HG02840 (cell line): ENCODE data around the gene TRIM60.
"Not testable (repeated sequence)": the region's sequence is repeated elsewhere in the genome, so short reads cannot be mapped to it uniquely, and the experiment has no call there.

Experiments
- ATAC-seq: cut with Tn5 transposase; IDR thresholded peaks from one replicate; pipeline ENCODE4 v1.9.1; 2021; ENCODE audit warnings: mild to moderate bottlenecking, moderate library complexity, moderate number of reproducible peaks; ENCODE audit not compliant: unreplicated experiment, low FRiP score

Gene TRIM60

DNA sequence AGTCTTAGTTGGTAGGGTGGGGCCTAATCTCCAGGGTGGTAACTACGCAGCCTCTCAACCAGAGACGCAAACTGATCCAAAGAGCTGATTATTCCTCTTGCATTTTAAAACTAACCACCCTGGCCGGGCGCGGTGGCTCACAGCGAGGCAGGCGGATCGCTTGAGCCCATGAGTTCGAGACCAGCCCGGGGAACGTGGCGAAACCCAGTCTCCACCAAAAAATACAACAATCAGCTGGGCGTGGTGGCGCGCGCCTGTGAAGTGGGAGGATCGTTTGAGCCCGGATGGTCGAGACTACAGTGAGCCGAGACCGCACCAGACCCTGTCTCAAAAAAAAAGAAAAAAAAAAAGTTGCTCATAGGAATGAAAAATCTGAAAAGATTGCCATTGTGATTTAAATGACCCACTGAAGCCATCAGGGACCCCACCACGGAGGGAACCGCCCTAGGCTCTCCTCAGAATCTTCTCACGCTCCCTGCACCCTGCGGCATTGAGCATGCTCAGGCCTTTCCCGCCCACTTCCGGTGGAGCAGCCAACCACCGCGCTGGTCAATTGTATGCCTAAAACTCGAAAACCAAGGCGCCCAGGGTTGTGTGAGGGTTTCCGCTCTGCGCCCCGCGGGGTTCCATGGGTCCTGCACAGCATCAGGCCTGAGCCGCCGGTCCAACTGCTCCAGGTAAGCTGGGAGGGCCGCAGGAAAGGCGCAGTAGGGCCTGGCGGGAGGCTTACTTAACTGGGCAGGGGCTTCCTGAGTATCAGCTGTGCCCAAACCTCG, at the start of gene TRIM60:
TSS of gene TRIM60 (plus strand) at position 564 of the 776 bp plus-strand sequence. CDS start 8,074 bp downstream, outside the sequence.
- ATAC-seq, result no peak

DNA sequence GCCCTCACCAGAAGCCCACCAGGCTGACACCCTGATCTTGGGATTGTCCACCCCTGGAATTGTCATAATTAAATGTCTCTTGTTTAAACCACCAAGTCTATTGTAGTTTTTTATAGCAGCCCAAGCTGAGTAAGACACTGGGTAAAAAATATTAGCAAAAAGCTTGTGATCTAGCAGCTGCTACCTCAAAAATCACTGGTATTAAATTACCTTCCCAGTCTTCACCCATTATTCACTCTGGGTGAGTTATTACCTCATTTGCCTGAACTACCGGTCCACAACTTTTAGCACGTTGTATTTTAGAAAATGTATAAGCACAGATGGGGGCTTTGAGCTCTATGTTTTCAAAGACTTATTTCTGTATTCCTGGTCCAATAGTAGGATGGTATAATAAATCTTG, 42.3 kb upstream of the TRIM60 start:
- ATAC-seq, result no peak

- not testable (repeated sequence) for ATAC-seq
Measured at GRCh38 chr4:164990786-164991185, 41.0 kb upstream of the TRIM60 start.

GRCh38 chr4:164996123-164996522, 35.7 kb upstream of the TRIM60 start:
- ATAC-seq, result not testable (repeated sequence)

DNA sequence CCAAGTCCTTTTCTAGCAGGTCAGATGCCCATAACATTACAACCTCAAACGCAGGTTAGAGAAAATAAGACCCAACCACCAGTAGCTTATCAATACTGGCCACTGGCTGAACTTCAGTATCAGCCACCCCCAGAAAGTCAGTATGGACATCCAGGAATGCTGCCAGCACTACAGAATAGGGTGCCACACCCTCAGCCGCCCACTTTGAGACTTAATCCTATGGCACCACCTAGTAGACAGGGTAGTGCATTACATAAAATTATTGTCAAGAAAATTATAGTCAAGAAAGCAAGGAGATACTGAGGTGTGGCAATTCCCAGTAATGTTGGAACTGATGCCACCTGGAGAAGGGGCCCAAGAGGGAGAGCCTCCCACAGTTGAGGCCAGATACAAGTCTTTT, 34.5 kb upstream of the TRIM60 start:
- no peak for ATAC-seq

- no peak for ATAC-seq
Measured at GRCh38 chr4:164997941-164998340, 33.9 kb upstream of the TRIM60 start.

DNA sequence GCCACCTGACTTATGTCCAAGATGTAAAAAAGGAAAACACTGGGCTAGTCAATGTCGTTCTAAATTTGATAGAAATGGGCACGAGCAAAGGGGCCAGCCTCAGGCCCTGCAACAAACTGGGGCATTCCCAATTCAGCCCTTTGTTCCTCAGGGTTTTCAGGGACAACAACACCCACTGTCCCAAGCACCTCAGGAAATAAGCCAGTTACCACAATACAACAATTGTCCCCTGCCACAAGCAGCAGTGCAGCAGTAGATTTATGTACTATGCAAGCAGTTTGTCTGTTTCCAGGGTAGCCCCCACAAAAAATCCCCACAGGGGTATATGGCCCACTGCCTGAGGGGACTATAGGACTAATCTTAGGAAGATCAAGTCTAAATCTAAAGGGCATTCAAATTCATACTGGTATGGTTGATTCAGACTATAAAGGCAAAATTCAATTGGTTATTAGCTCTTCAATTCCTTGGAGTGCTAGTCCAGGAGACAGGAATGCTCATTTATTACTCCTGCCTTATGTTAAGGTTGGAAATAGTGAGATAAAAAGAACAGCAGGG, 33.2 kb upstream of the TRIM60 start:
- not testable (repeated sequence) for ATAC-seq

DNA sequence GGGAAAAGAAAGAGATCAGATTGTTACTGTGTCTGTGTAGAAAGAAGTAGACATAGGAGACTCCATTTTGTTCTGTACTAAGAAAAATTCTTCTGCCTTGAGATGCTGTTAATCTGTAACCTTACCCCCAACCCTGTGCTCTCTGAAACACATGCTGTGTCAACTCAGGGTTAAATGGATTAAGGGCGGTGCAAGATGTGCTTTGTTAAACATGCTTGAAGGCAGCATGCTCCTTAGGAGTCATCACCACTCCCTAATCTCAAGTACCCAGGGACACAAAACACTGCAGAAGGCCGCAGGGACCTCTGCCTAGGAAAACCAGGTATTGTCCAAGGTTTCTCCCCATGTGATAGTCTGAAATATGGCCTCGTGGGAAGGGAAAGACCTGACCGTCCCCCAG, 29.8 kb upstream of the TRIM60 start:
- not testable (repeated sequence) for ATAC-seq

DNA sequence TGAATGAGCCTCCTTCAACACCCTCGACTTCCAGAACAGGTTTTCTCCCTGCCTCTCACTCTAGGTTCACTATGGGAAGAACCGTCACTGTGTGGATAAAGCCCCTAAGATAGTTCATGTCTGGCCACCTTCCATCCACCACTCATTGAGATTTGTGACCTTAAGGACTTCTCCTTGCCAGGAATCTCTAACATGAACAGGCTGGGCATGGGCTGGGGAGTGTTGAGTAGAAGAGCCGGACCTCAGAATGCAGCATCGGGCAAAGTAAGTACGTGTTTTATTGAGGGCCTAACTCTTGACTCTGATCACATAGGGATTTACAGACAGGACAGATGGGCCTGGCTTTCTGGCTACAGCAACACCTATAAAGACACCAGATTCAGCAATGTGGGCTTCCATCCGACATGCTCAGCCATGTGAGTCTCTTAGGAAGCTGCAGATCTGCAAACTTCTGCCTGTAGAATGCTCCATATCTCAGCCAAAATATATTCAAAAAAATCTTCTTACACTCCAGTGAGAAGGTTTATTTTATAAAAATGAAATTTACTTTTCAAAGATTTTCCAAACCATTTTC, 26.4 kb upstream of the TRIM60 start:
- ATAC-seq, result no peak

GRCh38 chr4:165006456-165006855, 25.3 kb upstream of the TRIM60 start:
- no peak for ATAC-seq

DNA sequence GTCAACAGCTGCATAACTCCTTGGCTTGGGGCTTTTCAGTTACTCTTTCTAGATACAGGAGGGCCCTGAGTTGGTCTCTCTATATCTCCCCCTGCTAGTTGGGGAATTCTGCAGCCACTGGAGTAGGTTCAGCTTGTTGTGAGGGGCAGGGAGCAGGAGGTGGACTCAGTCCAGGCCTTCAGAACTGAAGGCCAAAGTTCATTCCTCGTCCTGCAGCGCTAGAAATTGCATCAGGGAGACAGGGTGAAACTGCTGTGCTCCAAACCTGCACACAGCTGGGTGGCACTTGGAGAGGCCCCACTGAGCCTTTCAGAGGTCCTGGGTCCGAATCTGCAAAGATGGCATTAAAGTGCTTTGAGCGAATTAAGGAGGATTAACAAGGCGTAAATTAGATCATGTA, 24.9 kb upstream of the TRIM60 start:
- ATAC-seq, result no peak

DNA sequence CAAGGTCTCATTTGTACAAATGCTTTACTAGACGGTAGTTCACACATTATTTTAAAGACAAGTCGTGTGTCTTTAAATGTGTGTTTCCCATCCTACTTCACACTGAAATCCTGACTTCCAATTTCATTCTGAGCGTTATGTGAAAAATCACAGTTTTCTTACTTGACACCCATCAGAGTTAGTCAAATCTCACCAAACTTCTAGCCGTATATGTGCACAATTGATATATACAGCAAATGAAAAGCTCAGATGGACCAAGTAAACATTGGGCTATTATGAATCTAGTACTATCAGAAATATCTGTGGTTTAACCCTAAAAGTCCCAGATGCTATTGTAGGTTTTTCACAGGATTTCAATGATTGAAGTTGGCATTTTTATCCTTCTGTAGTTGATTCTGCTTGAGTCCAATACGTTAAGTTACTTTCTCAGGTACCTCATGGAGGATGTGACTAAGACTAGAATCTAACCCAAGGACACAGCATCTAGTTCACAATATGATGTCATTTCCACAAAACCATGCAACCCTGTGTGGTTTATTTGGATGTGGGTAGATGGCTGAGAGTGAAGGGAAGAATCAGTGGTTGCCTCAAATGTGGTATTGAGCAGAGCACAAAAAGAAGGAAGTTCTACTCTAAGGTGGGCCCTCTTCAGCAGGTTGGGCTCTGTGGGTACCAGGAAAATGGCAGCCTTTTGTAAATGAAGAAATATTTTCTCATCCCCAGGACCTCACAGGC, 22.1 kb upstream of the TRIM60 start:
- no peak for ATAC-seq

- ATAC-seq, result no peak
Measured at GRCh38 chr4:165010487-165010886, 21.3 kb upstream of the TRIM60 start.

DNA sequence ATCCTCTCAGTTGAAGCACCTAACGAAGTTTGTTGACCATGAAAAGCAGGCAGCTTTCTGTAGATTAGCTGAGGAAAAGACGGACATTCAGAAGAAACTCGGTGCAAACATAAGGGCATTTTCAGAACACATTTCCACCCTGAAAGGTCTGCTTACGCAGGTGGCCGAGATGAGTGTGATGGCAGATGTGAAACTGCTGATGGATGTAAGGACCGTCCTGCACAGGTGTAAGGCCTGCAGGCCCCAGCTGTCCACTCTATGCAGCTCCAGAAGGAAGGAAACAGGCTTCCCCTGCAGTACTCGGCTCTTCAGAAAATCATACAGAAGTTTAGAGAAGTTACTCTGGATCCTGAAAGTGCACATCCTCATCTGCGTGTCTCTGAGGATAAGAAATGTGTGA, 20.8 kb upstream of the TRIM60 start:
- ATAC-seq, result no peak

DNA sequence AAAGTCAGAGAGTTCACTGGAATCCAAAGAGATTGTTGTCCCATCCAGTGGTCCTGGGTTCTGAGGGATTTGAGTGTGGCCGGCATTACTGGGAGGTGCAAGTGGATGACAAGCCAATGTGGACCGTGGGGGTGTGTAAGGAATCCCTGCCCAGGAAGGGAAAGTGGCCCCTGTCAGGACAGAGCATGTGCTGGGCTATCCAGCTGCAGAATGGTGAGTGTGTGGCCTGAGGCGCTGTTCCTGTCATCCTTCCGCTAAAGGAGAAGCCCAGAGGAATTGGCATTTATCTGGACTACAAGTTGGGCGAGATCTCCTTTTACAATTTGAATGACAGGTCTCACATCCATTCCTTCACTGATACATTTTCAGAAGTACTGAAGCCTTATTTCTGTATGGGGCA, 20.4 kb upstream of the TRIM60 start:
- ATAC-seq, result no peak

DNA sequence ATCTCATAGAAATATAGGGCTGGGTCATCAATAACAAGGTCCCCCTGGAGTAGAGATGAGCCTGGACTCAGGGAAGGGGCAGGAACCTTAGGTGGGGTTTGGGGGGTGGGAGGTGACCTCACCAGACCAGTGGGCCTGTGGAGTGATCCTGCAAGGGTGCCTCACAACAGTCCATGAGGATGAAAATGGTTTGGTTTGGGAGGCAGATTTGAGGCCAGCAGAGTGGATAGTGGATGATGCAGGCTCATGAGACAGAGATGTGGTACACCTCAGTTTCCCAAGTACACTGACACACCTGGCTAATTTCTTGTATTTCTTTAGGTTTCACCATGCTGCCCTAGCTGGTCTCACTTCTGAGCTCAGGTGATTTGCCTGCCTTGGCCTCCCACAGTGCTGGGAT, 18.1 kb upstream of the TRIM60 start:
- no peak for ATAC-seq

DNA sequence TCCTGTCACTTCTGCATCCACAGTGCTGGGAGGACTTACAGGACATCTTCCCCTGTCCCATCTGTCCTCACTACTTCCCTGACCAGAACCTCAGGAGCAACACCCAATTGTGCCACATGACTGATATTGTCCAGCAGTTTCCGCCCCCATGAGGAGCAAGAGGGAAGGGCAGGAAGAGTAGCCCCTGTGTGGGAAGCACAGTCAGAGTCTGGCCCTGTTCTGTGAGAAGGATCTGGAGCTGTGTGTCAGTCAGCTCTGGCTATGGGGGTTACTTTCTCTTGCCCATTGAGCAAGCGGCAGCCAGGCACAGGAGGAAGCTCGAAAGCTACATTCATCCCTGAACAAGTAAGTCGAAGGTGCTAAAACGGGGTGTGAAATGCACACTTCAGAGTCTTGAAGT, 14.8 kb upstream of the TRIM60 start:
- no peak for ATAC-seq

DNA sequence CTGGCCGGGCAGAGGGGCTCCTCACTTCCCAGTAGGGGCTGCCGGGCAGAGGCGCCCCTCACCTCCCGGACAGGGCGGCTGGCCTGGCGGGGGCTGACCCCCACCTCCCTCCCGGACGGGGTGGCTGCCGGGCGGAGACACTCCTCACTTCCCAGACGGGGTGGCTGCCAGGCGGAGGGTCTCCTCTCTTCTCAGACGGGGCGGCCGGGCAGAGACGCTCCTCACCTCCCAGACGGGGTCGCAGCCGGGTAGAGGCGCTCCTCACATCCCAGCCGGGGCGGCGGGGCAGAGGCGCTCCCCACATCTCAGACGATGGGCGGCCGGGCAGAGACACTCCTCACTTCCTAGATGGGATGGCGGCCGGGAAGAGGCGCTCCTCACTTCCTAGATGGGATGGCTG, 11.8 kb upstream of the TRIM60 start:
- not testable (repeated sequence) for ATAC-seq

- not testable (repeated sequence) for ATAC-seq
Measured at GRCh38 chr4:165025782-165026181, 6.0 kb upstream of the TRIM60 start.

DNA sequence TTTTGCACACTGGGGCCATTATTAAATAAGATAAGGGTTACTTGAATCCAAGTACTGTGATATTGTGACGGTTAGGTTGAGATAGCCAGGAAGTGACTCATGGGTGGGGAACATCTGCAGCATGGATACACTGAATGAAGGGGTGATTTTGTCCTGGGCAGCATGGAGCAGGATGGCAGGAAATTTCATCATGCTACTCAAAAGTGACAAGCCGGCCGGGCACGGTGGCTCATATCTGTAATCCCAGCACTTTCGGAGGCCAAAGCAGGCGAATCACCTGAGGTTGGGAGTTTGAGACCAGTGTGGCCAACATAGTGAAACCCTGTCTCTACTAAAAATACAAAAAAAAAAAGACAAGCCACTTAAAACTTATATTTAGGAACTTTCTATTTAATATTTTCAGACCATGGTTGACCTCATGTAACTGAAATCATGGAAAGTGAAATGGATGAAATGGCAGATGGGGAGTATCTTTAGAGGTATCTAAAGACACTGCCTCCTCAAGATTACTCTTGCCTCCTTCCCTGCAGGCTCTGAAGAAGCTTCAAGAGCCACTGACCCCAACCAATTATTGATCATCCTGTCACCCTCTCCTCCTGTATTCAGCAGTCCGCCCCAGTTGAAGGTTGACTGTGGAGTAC, 3.9 kb upstream of the TRIM60 start:
- ATAC-seq, result no peak

- no peak for ATAC-seq
Measured at GRCh38 chr4:165048170-165048569, 16.4 kb downstream of the TRIM60 start.
